Lower leg skin (tissue), 3 donors: Measurements from ENCODE around the gene DOK5.

ENCODE experiments used
- POLR2A ChIP-seq, 2 donors: fragments of 450-650 bp; IDR thresholded peaks; one replicate each; pipeline ENCODE4 v1.6.1; 2016 to 2017; ENCODE audit warnings: antibody characterized with exemption in 2 of 2, mild to moderate bottlenecking in 1 of 2, moderate library complexity in 1 of 2
- TF ChIP-seq, protein P1 (sequence below), 3 donors: fragments of 450-650 bp; IDR thresholded peaks; one replicate each; pipeline ENCODE4 v1.5.1; 2016; ENCODE audit warnings: antibody characterized with exemption in 3 of 3, mild to moderate bottlenecking in 3 of 3, moderate library complexity in 2 of 3

- TF ChIP-seq, protein P1, sequence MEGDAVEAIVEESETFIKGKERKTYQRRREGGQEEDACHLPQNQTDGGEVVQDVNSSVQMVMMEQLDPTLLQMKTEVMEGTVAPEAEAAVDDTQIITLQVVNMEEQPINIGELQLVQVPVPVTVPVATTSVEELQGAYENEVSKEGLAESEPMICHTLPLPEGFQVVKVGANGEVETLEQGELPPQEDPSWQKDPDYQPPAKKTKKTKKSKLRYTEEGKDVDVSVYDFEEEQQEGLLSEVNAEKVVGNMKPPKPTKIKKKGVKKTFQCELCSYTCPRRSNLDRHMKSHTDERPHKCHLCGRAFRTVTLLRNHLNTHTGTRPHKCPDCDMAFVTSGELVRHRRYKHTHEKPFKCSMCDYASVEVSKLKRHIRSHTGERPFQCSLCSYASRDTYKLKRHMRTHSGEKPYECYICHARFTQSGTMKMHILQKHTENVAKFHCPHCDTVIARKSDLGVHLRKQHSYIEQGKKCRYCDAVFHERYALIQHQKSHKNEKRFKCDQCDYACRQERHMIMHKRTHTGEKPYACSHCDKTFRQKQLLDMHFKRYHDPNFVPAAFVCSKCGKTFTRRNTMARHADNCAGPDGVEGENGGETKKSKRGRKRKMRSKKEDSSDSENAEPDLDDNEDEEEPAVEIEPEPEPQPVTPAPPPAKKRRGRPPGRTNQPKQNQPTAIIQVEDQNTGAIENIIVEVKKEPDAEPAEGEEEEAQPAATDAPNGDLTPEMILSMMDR (IDR thresholded peaks at IDR 0.05): no peak
- TF ChIP-seq POLR2A (IDR thresholded peaks at IDR 0.05): no peak
Observed at GRCh38 chr20:54576518-54576917, 101.1 kb downstream of the DOK5 start.
